ENCODE results near the gene GLYATL2.

GLYATL2 gene, protein sequence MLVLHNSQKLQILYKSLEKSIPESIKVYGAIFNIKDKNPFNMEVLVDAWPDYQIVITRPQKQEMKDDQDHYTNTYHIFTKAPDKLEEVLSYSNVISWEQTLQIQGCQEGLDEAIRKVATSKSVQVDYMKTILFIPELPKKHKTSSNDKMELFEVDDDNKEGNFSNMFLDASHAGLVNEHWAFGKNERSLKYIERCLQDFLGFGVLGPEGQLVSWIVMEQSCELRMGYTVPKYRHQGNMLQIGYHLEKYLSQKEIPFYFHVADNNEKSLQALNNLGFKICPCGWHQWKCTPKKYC

DNA sequence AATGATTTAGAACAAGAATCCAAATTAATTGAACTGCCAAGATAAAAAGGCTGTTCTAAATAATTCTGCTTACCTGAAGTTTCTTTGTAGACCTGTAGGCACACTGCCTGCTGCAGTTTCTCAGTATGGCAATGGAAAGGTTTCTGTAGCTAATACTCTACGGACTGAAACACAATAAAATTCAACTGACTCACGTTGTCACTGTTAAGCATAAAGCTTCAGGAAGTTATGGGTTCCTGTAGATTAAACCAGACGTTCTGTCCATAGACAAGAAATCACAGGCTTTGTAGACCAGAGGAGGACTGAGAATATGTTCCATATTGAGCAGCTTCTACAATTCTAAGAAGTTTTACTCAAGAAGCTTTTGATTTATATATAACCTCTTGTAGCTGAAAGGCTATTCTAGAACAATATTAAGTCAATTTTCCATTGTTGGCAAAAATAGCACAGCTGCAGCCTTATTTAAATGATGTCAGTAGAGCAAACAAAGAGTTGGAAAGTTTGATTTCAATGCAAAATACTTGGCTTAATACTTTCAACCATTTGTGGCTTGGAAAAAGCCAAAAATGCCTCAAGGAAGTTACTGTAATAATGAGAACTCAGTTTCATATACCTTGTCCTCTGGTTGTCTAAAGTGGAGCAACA, at the start of gene GLYATL2:
Gene GLYATL2, minus strand, starts transcription at position 344 of the 645 bp plus-strand sequence. CDS start 5,092 bp downstream, outside the sequence.
- DNase-seq = no peak

DNA sequence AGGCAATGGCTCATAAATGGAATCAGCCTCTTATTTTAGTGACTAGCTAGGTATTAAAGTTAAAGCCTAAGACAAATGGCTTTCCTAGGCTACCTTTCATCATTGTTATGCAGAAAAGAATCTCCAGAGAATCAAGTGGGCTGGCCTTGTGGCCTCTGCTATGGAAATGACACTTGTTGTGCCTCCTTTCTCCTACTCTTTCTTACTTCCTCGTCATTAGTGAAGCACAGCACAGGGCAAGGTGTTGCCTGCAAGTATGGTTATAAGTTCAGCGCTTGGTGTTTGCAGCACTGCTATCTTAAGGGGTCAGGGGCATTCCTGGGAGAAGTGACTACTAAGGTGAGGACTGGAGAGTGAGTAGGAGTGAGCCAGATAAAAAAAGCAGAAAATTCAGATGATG, 49.4 kb upstream of the GLYATL2 start:
- no peak for DNase-seq

GRCh38 chr11:58888579-58888978, 44.1 kb upstream of the GLYATL2 start:
- DNase-seq = no peak

DNA sequence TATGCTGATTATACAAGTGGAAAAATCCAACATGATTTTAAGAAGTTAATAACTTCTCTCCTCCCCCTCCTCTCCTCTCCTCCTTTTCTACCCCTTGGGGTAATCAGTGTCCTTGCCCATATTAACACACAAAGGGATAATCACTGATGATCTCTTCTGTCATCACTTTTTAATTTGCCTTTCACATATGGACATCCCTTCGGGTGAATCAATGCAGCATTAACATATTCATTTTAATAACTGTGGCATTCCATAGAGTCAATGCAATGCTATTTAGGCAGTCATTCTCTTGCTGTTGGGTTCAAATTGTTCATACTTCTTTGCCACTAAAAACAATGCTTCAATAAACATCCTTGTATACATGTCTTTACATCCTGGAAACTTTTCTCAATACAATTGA, 42.9 kb upstream of the GLYATL2 start:
- no peak for DNase-seq

GRCh38 chr11:58880625-58881024, 36.1 kb upstream of the GLYATL2 start:
- no peak for DNase-seq

DNA sequence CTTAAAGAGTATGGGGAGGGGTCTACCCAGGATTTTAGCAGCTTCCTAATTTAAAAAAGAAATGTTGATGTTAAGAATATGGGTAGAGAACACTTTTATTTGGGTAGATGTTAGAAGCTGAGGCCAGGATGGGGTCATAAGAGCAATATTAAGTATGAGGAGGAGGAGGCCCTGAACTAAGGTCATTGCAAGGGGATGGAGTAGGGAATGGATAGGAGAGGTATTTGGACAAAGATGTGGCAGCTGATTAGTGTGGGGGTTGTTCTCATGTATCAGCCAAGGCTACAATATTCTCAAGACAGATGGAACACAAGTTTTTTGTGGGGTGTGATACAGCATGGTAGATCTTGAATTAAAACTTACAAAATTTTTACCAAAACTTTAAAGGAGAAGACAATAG, 35.7 kb upstream of the GLYATL2 start:
- no peak for DNase-seq

- DNase-seq = no peak
These were observed 23.1 kb upstream of the GLYATL2 start for GRCh38 chr11:58867556-58867955.

DNA sequence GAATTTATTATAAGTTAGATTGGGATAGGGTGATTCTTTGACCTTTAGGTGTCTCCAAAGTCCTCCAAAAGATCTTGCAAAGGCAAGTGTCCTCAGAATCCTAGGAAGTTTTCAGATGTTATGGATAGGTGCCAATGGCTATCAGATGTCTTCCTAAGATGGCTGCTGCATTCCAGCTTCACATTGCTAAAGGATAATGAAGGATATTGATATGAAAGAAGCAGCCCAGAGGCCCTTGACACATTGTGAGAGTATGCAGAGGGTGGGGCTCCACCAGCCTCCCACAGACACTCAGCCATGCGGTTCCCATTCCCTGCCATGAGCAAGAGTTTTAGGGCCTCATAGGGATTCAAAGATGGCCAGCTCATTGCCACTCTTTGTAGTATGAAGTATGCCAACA, 22.3 kb upstream of the GLYATL2 start:
- no peak for DNase-seq

GRCh38 chr11:58864335-58864734, 19.8 kb upstream of the GLYATL2 start:
- DNase-seq = no peak

- no peak for DNase-seq
These were observed 19.2 kb upstream of the GLYATL2 start for GRCh38 chr11:58863697-58864096.

- DNase-seq = no peak
These were observed 17.0 kb upstream of the GLYATL2 start for GRCh38 chr11:58861533-58861932.

- no peak for DNase-seq
These were observed 12.3 kb upstream of the GLYATL2 start for GRCh38 chr11:58856806-58857205.

GRCh38 chr11:58845386-58845785, 882 bp upstream of the GLYATL2 start:
- no peak for DNase-seq

GRCh38 chr11:58837707-58838388, 6.7 kb downstream of the GLYATL2 start:
- no peak for DNase-seq

- no peak for DNase-seq
These were observed 12.4 kb downstream of the GLYATL2 start for GRCh38 chr11:58832056-58832645.

DNA sequence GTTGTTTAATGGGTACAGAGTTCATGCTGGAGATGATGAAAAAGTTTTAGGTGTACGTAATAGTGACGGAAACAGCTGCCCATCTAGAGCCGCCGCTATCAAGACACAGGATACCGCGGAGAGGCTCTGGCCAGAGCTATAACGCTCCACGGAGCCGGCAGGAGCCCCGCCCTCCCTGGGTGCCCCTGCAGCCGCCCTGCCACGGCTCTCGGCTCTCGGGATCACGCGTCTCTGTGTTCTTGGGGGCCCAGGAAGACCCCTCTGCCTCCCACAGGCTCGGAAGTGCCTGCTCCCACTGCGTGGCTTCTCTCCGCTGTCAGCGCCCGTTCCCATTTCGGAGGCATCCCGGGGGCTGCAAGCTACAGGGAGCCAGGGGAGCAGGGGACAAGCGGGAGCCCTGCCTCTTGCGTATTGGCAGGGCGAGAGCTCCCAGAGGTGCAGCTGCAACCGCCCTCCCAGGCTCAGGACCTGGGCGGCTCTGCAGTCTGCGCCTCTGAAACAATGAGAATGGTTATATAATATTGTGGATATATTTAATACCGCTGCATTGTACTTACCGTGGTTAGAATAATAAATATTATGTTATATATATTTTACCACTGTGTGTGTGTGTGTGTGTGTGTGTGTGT, 13.7 kb downstream of the GLYATL2 start:
- DNase-seq = no peak

GRCh38 chr11:58829786-58830185, 14.7 kb downstream of the GLYATL2 start:
- DNase-seq = no peak

GRCh38 chr11:58813693-58814092, 30.8 kb downstream of the GLYATL2 start:
- DNase-seq = no peak

DNA sequence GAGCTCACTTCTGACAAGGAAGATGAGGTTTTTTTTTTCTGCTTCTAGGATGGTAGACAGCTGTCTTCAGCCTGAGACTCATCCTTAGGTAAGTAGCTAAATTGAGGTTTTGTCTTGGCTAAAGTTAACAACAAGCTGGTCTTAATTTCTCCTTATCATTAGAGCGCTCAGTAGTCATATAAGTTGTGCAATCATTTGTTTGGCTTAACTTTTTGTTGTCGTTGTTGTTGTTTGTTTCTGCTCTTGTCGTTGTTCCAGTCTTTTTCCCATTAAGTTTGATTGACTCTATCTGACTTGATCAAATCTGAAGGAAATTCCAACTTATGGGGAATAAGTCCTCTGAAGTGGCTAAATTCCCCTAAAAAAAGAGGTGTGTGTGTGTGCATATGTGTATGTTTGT, 33.0 kb downstream of the GLYATL2 start:
- no peak for DNase-seq

GRCh38 chr11:58807343-58807742, 37.2 kb downstream of the GLYATL2 start:
- DNase-seq = no peak

DNA sequence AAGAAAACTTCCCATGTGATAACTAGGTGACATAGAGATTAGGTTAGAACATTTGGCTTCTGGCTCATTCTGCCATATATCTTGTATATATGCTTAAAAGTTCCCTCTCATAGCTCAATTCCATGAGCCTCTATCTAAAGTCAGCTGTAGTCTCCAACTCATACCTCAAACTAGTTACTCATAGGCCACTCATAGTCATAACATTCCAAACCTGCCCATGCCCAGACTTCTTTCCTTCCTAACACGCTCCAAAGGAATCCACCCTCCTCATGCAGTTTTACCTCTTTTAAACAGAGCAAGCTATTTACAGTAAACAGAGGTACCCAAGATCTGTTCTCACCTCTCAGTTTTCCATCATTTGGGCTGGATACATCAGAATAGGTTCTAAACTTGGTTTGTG, 39.4 kb downstream of the GLYATL2 start:
- DNase-seq = no peak

- DNase-seq = no peak
These were observed 42.4 kb downstream of the GLYATL2 start for GRCh38 chr11:58801974-58802545.

DNA sequence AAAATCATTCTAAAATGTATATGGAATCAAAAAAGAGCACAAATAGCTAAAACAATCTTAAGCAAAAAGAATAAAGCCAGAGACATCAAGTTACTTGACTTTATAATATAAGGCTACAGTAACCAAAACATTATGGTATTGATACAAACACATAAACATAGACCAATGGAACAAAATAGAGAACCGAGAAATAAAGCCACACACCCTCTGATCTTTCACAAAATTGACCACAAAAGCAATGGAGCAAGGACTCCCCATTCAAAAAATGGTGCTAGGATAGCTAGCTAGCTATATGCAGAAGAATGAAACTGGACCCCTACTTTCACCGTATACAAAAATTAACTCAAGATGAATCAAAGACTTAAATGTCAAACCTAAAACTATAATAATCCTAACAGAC, 43.2 kb downstream of the GLYATL2 start:
- no peak for DNase-seq
